LNCAP (cell line): ENCODE data around the gene RAB11B.

Source experiments
- TF ChIP-seq, protein P1 (sequence below): fragments of 450-650 bp; IDR thresholded peaks from 2 replicates; pipeline ENCODE4 v1.5.1; 2017; ENCODE audit warnings: mild to moderate bottlenecking

Gene RAB11B

DNA sequence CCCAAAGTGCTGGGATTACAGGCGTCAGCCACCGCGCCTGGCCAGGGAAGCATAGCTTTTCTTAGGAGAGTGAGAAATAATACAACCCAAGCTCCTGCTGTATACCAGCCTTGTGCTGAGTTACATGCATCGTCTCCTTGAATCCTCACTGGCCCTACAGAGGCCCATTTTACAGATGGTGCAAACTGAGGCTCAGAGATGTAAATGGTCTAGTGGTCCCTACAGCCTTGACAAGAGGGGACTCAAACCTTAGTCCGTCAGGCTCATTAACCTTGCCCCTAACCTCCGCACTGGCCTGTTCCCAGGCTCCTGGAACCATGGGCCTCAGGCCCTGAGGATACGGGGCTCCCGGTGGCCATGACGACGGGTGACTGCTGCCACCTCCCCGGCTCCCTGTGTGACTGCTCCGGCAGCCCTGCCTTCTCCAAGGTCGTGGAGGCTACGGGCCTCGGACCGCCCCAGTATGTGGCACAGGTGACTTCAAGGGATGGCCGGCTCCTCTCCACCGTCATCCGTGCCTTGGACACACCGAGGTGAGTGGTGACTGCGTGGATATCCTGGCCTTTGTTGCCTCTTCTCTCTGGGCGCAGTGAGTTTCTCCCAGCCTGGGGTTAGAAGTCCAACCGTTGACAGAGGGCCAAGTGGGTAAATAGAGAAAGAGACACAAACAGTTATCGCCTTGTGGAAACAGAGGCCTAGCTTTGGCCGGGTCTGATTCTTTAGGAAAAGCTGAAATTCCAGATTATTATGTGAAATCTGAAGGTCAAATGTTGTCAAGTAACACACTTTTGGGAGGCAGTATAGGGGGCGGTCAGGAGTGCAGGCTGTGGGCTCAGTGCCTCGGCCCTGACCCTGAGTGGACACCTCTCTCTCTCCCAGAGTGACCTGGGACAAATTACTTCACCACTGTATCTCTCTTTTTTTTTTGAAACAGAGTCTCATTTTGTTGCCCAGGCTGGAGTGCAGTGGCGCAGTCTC lies 31.6 kb downstream of the RAB11B start:
- TF ChIP-seq, protein P1, sequence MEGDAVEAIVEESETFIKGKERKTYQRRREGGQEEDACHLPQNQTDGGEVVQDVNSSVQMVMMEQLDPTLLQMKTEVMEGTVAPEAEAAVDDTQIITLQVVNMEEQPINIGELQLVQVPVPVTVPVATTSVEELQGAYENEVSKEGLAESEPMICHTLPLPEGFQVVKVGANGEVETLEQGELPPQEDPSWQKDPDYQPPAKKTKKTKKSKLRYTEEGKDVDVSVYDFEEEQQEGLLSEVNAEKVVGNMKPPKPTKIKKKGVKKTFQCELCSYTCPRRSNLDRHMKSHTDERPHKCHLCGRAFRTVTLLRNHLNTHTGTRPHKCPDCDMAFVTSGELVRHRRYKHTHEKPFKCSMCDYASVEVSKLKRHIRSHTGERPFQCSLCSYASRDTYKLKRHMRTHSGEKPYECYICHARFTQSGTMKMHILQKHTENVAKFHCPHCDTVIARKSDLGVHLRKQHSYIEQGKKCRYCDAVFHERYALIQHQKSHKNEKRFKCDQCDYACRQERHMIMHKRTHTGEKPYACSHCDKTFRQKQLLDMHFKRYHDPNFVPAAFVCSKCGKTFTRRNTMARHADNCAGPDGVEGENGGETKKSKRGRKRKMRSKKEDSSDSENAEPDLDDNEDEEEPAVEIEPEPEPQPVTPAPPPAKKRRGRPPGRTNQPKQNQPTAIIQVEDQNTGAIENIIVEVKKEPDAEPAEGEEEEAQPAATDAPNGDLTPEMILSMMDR: no peak

DNA sequence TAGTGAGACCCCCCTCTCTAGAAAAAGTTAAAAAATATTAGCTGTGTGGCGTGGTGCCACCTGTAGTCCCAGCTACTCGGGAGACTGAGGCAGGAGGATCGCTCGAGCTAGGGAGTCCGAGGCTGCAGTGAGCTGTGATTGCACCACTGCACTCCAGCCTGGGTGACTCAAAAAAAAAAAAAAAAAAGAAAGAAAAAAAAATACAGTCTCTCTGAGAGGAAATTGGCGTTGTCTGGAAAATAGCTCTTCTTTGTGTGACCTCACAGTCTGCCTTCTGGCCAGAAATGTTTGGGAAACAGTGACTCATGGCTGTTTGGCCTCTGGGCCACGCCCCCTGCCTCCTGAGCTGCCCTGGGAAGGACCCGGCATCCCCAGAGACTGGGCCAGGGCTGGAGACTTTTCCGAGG lies 33.7 kb downstream of the RAB11B start:
- TF ChIP-seq, protein P1: no peak

DNA sequence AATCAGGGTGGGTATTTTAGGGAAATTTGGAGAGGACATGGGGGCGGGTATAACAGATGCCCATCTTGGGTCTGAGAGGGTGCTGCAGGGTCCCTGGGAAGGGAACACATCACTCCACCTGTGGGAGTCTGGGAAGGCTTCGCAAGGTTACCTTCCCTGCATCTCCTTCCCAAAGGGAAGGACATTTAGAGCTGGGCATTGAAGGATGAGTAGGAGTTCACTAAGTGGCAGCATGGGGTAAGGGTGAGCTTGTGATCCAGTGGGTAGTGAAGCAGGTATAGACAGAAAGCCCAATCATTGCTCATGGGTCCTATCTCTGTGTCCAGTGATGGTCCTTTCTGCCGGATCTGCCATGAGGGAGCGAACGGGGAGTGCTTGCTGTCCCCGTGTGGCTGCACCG lies 36.1 kb downstream of the RAB11B start:
- TF ChIP-seq, protein P1: no peak

DNA sequence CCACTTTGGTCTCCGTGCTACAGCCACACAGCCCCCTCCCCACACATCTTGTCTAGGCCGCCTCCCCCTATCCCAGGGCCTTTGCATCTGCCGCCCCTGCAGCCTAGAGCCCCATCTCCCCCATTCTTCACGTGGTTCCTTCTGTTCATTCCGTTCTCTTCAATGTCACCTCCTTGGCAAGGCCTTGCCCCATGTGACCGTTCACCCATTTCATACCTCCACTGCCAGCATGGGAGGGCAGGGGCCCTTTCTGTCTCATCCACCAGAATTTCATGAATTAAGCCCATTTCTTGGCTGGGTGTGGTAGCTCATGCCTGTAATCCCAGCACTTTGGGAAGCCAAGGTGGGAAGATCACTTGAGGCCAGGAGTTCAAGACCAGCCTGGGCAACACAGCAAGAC lies 38.9 kb downstream of the RAB11B start:
- TF ChIP-seq, protein P1: no peak

DNA sequence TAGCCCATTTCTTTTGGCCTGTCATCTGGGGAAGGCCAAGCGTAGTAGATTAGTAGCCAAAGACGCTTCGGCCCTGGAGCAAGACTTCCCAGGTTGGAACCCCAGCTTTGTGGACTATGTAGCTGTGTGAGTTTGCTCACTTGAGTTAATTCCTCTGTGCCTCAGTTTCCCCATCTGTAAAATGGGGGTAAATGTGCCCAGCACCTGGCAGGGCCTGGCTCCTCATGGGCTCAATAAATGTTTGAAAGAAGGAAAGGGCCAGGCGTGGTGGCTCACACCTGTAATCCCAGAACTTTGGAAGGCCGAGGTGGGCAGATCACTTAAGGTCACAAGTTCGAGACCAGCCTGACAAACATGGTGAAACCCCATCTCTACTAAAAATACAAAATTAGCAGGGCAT lies 39.7 kb downstream of the RAB11B start:
- TF ChIP-seq, protein P1: no peak

DNA sequence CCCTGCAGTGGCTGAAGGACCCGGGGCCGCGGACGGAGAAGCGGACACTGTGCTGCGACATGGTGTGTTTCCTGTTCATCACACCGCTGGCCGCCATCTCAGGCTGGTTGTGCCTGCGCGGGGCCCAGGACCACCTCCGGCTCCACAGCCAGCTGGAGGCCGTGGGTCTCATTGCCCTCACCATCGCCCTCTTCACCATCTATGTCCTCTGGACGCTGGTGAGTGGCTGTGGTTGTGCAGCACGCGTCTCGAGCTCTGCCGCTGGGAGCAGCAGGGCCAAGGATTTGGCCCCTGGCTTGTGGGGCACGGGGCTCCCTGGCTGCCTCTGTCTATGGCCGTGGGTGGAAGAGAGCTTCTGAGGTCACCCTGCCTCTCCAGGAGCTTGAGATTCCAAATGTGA lies 40.5 kb downstream of the RAB11B start:
- TF ChIP-seq, protein P1: no peak

DNA sequence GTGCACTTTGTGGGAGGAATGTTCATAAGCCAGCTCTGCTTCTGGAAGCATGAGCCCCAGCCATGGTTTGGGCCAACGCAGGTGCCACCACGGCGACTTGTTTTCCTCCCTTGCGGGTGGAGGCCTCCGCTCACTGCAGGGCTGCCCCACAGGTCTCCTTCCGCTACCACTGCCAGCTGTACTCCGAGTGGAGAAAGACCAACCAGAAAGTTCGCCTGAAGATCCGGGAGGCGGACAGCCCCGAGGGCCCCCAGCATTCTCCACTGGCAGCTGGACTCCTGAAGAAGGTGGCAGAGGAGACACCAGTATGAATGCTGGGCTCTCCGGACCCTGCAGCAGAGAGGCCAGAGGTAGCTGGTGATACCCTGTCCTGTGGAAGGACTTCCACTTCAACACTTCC lies 48.1 kb downstream of the RAB11B start:
- TF ChIP-seq, protein P1: no peak
